Measurements from ENCODE around the gene CELF5. TPM values are rescaled to one million over a fixed set of nuclear protein-coding genes. Genes with fewer than 3 reads are reported as not detected.
"Not testable (repeated sequence)": the region's sequence is repeated elsewhere in the genome, so short reads cannot be mapped to it uniquely, and the experiment has no call there.

Gene CELF5
- total and polyA plus RNA-seq, 2 experiments from 2014 or later: 5.6 to 10.6 TPM

DNA sequence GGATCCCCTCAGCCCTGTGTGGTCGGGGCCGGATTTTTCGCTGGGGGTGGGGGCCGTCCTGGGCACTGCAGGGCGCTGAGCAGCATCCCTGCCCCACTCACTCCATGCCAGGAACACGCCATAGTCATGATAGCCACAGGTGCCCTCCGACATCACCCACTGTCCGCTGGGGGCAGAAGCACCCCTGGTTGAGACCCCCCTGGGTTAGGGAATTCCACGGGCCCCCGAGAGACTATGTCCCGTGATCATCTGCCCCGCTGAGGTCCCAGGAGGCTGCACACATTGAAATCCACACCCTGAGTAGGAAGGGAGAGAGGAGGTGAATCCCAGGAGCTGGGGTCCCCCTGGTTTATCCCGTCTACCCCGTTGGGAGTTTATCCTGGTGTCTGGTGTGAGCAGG lies 22.6 kb upstream of the CELF5 start (continued):
- TF ChIP-seq ZNF462 (CRISPR knock-in tag; IDR thresholded peaks at IDR 0.05): no peak

- Histone ChIP-seq H3K4me3 (no peak overlapping the region), H3K27ac (ENCODE audit: low read depth) (no peak overlapping the region), H3K27me3 (ENCODE audit: insufficient read depth) (no peaks in the 10 kb centered on the region), H3K4me1 (ENCODE audit: insufficient read depth) (no peaks in the 10 kb centered on the region), H3F3A (replicated peaks; ENCODE audit: low read depth) (no peaks in the 10 kb centered on the region), H4K20me1 (replicated peaks; ENCODE audit: insufficient read depth) (no peaks in the 10 kb centered on the region; the same call in 1 of the 2 replicates), H3K9me2 (ENCODE audit: insufficient read depth) (no peaks in the 10 kb centered on the region), H3K36me3 (ENCODE audit: insufficient read depth) (peaks cover 10% of the 10 kb centered on the region), H3K79me2 (replicated peaks; ENCODE audit: insufficient read depth) (no peaks in the 10 kb centered on the region), H3K4me2 (no peak overlapping the region), H2AFZ (no peak overlapping the region)
- H3K36me3 Mint-ChIP-seq (ENCODE audit: low read depth): peaks cover 14% of the 10 kb centered on the region
- ATAC-seq (no peak), DNase-seq (ENCODE audit: low spot score) (no peak)
- H3K4me1 Mint-ChIP-seq: no peaks in the 10 kb centered on the region
- TF ChIP-seq CREB1 (CRISPR knock-in tag; IDR thresholded peaks at IDR 0.05; ENCODE audit: low read depth): no peak
- TF ChIP-seq, protein P1, sequence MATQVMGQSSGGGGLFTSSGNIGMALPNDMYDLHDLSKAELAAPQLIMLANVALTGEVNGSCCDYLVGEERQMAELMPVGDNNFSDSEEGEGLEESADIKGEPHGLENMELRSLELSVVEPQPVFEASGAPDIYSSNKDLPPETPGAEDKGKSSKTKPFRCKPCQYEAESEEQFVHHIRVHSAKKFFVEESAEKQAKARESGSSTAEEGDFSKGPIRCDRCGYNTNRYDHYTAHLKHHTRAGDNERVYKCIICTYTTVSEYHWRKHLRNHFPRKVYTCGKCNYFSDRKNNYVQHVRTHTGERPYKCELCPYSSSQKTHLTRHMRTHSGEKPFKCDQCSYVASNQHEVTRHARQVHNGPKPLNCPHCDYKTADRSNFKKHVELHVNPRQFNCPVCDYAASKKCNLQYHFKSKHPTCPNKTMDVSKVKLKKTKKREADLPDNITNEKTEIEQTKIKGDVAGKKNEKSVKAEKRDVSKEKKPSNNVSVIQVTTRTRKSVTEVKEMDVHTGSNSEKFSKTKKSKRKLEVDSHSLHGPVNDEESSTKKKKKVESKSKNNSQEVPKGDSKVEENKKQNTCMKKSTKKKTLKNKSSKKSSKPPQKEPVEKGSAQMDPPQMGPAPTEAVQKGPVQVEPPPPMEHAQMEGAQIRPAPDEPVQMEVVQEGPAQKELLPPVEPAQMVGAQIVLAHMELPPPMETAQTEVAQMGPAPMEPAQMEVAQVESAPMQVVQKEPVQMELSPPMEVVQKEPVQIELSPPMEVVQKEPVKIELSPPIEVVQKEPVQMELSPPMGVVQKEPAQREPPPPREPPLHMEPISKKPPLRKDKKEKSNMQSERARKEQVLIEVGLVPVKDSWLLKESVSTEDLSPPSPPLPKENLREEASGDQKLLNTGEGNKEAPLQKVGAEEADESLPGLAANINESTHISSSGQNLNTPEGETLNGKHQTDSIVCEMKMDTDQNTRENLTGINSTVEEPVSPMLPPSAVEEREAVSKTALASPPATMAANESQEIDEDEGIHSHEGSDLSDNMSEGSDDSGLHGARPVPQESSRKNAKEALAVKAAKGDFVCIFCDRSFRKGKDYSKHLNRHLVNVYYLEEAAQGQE (IDR thresholded peaks at IDR 0.05; ENCODE audit: unreplicated experiment): no peak
- no peak for TF ChIP-seq JUNB (IDR thresholded peaks at IDR 0.05; ENCODE audit: unreplicated experiment)
- no peak overlapping the region for H3K27ac Mint-ChIP-seq
- peaks cover 9% of the 10 kb centered on the region for H3K27me3 Mint-ChIP-seq (ENCODE audit: insufficient read depth, low read depth, poor library complexity)
- no peak overlapping the region for H3K4me3 Mint-ChIP-seq
- H3K9me3 Mint-ChIP-seq: no peaks in the 10 kb centered on the region
These were observed 22.1 kb upstream of the CELF5 start for GRCh38 chr19:3202346-3202745.

GRCh38 chr19:3202895-3203294 lies 21.6 kb upstream of the CELF5 start:
- peaks cover 19% of the 10 kb centered on the region for H3K36me3 Mint-ChIP-seq (ENCODE audit: low read depth)
- H3K27me3 Mint-ChIP-seq (ENCODE audit: insufficient read depth, low read depth, poor library complexity); H2AFZ ChIP-seq; H3K4me1 ChIP-seq (ENCODE audit: insufficient read depth); H3K27ac ChIP-seq (ENCODE audit: low read depth); H3K9me2 ChIP-seq (ENCODE audit: insufficient read depth); H3K4me2 ChIP-seq; H3K27ac Mint-ChIP-seq; H3K27me3 ChIP-seq (ENCODE audit: insufficient read depth); H3K79me2 ChIP-seq (replicated peaks; ENCODE audit: insufficient read depth); H3K4me3 ChIP-seq; H3K9me3 Mint-ChIP-seq; H4K20me1 ChIP-seq (replicated peaks; ENCODE audit: insufficient read depth); H3F3A ChIP-seq (replicated peaks; ENCODE audit: low read depth); DNase-seq (ENCODE audit: low spot score); ATAC-seq; H3K4me3 Mint-ChIP-seq; H3K4me1 Mint-ChIP-seq: not testable (repeated sequence)
- H3K36me3 ChIP-seq (ENCODE audit: insufficient read depth): peaks cover 12% of the 10 kb centered on the region

Data from GM23338 (cell line).